Measurements from ENCODE around the gene ANKRD11.

ANKRD11 gene

GRCh38 chr16:89519881-89520280 lies 29.5 kb upstream of the ANKRD11 start:
- no peak for TF ChIP-seq CTCF (conservative IDR thresholded peaks at IDR 0.05; ENCODE audit: low read length)
- H3K4me3 ChIP-seq (ENCODE audit: low read length), result no peak overlapping the region
- no peak for DNase-seq (ENCODE audit: low read depth)

GRCh38 chr16:89517128-89517527 lies 26.8 kb upstream of the ANKRD11 start:
- no peak for DNase-seq (ENCODE audit: low read depth)
- no peak overlapping the region for H3K4me3 ChIP-seq (ENCODE audit: low read length)
- no peak for TF ChIP-seq CTCF (conservative IDR thresholded peaks at IDR 0.05; ENCODE audit: low read length)

GRCh38 chr16:89512453-89512852 lies 22.1 kb upstream of the ANKRD11 start:
- no peak for TF ChIP-seq CTCF (conservative IDR thresholded peaks at IDR 0.05; ENCODE audit: low read length)
- H3K4me3 ChIP-seq (ENCODE audit: low read length), result no peak overlapping the region
- no peak for DNase-seq (ENCODE audit: low read depth)

GRCh38 chr16:89511374-89511773 lies 21.0 kb upstream of the ANKRD11 start:
- no peak for DNase-seq (ENCODE audit: low read depth)
- TF ChIP-seq CTCF (conservative IDR thresholded peaks at IDR 0.05; ENCODE audit: low read length), result no peak
- no peak overlapping the region for H3K4me3 ChIP-seq (ENCODE audit: low read length)

- DNase-seq (ENCODE audit: low read depth), result no peak
- no peak overlapping the region for H3K4me3 ChIP-seq (ENCODE audit: low read length)
- no peak for TF ChIP-seq CTCF (conservative IDR thresholded peaks at IDR 0.05; ENCODE audit: low read length)
Measured at GRCh38 chr16:89510526-89510925, 20.2 kb upstream of the ANKRD11 start.

GRCh38 chr16:89507834-89508590 lies 17.7 kb upstream of the ANKRD11 start, which contains the start of gene SPG7:
SPG7 (plus strand) TSS chr16:89508403; CDS start chr16:89508418, 15 bp downstream.
- peak within 1 kb of the TSS; percentile 81 for H3K4me3 ChIP-seq (ENCODE audit: low read length)
- DNase-seq (ENCODE audit: low read depth), result peak; percentile 79
- no peak for TF ChIP-seq CTCF (conservative IDR thresholded peaks at IDR 0.05; ENCODE audit: low read length)

- H3K4me3 ChIP-seq (ENCODE audit: low read length), result peak overlapping the region; percentile 81
- DNase-seq (ENCODE audit: low read depth), result no peak
- no peak for TF ChIP-seq CTCF (conservative IDR thresholded peaks at IDR 0.05; ENCODE audit: low read length)
Measured at GRCh38 chr16:89507214-89507833, 17.0 kb upstream of the ANKRD11 start.
